GM12873 (cell line): ENCODE data around the gene USP40.

Source experiments
- CTCF ChIP-seq: IDR thresholded peaks from 2 replicates; pipeline ENCODE4 v1.5.1; 2012; ENCODE audit warnings: low read depth, mild to moderate bottlenecking, moderate library complexity, low read length, control low read depth; ENCODE audit not compliant: insufficient read depth; ENCODE audit errors: missing control alignments

USP40 gene

GRCh38 chr2:233434666-233435330 lies 131.8 kb downstream of the USP40 start:
- TF ChIP-seq CTCF: no peak

- no peak for TF ChIP-seq CTCF
These were observed 132.8 kb downstream of the USP40 start for GRCh38 chr2:233433794-233434193.

GRCh38 chr2:233433029-233433428 lies 133.6 kb downstream of the USP40 start:
- no peak for TF ChIP-seq CTCF

- no peak for TF ChIP-seq CTCF
These were observed 135.9 kb downstream of the USP40 start for GRCh38 chr2:233430651-233431050.

GRCh38 chr2:233430081-233430480 lies 136.5 kb downstream of the USP40 start:
- no peak for TF ChIP-seq CTCF

GRCh38 chr2:233429175-233429897 lies 137.2 kb downstream of the USP40 start:
- TF ChIP-seq CTCF: no peak

GRCh38 chr2:233428438-233428837 lies 138.1 kb downstream of the USP40 start:
- TF ChIP-seq CTCF: no peak
